ENCODE measurements around the gene FBXW4. TPM values are rescaled to one million over a fixed set of nuclear protein-coding genes. Genes with fewer than 3 reads are reported as not detected.

Gene FBXW4
- total and polyA plus RNA-seq, 2 of the 8 experiments (the other 6 are each of a cell fraction or from before 2014, with no cell fraction given), result 29.0 to 32.8 TPM

DNA sequence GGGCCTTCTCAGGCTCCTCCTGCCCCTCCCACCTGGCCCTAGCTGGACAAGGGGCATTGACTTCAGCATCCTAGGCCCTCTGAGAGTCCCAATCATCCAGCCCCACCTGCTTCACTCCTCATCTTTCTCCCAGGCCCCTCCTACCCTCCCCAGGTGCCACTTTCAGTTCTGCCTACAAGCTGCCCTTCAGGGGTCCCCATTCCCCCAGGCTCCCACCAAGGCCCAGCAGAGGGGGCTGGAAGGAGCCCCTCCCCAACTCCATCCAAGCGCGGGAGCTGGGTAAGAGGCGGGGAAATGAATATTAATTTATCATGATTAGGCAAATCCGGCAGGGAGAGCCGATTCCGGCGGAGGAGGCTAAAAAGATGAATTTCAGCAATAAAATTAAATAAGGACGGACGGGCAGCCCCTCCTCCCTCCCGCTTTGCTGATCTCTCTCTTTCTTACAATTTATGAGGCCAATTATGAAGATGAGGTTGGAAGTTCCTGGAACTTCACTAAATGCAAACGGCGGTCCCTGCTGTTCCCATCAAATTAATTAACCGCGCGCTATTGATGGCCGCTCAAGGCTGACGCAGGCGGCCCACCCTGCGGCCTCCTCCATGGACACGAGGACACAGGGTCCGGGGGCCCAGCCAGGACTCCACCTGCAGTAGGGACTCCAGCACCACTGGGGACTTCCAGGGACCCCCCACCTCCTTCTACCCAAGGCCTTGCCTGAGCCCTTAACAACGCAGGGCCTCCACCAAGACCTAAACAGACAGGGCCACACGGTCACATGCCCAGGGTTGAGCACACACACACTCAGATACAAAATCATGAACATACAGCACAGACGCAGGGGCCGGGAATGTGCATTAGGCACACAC, 120.9 kb downstream of the FBXW4 start (continued):
- TF ChIP-seq, protein P1, sequence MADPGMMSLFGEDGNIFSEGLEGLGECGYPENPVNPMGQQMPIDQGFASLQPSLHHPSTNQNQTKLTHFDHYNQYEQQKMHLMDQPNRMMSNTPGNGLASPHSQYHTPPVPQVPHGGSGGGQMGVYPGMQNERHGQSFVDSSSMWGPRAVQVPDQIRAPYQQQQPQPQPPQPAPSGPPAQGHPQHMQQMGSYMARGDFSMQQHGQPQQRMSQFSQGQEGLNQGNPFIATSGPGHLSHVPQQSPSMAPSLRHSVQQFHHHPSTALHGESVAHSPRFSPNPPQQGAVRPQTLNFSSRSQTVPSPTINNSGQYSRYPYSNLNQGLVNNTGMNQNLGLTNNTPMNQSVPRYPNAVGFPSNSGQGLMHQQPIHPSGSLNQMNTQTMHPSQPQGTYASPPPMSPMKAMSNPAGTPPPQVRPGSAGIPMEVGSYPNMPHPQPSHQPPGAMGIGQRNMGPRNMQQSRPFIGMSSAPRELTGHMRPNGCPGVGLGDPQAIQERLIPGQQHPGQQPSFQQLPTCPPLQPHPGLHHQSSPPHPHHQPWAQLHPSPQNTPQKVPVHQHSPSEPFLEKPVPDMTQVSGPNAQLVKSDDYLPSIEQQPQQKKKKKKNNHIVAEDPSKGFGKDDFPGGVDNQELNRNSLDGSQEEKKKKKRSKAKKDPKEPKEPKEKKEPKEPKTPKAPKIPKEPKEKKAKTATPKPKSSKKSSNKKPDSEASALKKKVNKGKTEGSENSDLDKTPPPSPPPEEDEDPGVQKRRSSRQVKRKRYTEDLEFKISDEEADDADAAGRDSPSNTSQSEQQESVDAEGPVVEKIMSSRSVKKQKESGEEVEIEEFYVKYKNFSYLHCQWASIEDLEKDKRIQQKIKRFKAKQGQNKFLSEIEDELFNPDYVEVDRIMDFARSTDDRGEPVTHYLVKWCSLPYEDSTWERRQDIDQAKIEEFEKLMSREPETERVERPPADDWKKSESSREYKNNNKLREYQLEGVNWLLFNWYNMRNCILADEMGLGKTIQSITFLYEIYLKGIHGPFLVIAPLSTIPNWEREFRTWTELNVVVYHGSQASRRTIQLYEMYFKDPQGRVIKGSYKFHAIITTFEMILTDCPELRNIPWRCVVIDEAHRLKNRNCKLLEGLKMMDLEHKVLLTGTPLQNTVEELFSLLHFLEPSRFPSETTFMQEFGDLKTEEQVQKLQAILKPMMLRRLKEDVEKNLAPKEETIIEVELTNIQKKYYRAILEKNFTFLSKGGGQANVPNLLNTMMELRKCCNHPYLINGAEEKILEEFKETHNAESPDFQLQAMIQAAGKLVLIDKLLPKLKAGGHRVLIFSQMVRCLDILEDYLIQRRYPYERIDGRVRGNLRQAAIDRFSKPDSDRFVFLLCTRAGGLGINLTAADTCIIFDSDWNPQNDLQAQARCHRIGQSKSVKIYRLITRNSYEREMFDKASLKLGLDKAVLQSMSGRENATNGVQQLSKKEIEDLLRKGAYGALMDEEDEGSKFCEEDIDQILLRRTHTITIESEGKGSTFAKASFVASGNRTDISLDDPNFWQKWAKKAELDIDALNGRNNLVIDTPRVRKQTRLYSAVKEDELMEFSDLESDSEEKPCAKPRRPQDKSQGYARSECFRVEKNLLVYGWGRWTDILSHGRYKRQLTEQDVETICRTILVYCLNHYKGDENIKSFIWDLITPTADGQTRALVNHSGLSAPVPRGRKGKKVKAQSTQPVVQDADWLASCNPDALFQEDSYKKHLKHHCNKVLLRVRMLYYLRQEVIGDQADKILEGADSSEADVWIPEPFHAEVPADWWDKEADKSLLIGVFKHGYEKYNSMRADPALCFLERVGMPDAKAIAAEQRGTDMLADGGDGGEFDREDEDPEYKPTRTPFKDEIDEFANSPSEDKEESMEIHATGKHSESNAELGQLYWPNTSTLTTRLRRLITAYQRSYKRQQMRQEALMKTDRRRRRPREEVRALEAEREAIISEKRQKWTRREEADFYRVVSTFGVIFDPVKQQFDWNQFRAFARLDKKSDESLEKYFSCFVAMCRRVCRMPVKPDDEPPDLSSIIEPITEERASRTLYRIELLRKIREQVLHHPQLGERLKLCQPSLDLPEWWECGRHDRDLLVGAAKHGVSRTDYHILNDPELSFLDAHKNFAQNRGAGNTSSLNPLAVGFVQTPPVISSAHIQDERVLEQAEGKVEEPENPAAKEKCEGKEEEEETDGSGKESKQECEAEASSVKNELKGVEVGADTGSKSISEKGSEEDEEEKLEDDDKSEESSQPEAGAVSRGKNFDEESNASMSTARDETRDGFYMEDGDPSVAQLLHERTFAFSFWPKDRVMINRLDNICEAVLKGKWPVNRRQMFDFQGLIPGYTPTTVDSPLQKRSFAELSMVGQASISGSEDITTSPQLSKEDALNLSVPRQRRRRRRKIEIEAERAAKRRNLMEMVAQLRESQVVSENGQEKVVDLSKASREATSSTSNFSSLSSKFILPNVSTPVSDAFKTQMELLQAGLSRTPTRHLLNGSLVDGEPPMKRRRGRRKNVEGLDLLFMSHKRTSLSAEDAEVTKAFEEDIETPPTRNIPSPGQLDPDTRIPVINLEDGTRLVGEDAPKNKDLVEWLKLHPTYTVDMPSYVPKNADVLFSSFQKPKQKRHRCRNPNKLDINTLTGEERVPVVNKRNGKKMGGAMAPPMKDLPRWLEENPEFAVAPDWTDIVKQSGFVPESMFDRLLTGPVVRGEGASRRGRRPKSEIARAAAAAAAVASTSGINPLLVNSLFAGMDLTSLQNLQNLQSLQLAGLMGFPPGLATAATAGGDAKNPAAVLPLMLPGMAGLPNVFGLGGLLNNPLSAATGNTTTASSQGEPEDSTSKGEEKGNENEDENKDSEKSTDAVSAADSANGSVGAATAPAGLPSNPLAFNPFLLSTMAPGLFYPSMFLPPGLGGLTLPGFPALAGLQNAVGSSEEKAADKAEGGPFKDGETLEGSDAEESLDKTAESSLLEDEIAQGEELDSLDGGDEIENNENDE (IDR thresholded peaks at IDR 0.05; ENCODE audit: insufficient replicate concordance, low read length), result no peak
- no peak for TF ChIP-seq ZNF274 (IDR thresholded peaks at IDR 0.05; ENCODE audit: borderline replicate concordance, extremely low read depth, low read length)
- TF ChIP-seq TCF12 (IDR thresholded peaks at IDR 0.05; ENCODE audit: low read depth, low read length), result no peak
- no peak for TF ChIP-seq BCL11A (IDR thresholded peaks at IDR 0.05; ENCODE audit: low read depth in 2 of 2, low read length in 2 of 2)
- no peak for TF ChIP-seq SIX5 (IDR thresholded peaks at IDR 0.05; ENCODE audit: low read depth, low read length)
- TF ChIP-seq TAF1 (IDR thresholded peaks at IDR 0.05; ENCODE audit: low read depth, low read length), result no peak

All from H1 (cell line).